GF-D8 (cell line): ENCODE measurements around the gene CCN5.
"Not testable (repeated sequence)": the region's sequence is repeated elsewhere in the genome, so short reads cannot be mapped to it uniquely, and the experiment has no call there.

Experiments
- DNase-seq: peaks from one replicate; lab custom pipeline; 2025; lab: John Stamatoyannopoulos, UW

Gene CCN5

GRCh38 chr20:44759595-44759994 is 44.4 kb downstream of the CCN5 start:
- no peak for DNase-seq

- no peak for DNase-seq
Measured at GRCh38 chr20:44761423-44761822, 46.3 kb downstream of the CCN5 start.

GRCh38 chr20:44762466-44763140 is 47.4 kb downstream of the CCN5 start:
- DNase-seq, result no peak

GRCh38 chr20:44763798-44764197 is 48.6 kb downstream of the CCN5 start:
- not testable (repeated sequence) for DNase-seq

- no peak for DNase-seq
Measured at GRCh38 chr20:44765091-44765490, 49.9 kb downstream of the CCN5 start.

GRCh38 chr20:44765701-44766347 is 50.7 kb downstream of the CCN5 start:
- no peak for DNase-seq

GRCh38 chr20:44768256-44768655 is 53.1 kb downstream of the CCN5 start:
- no peak for DNase-seq

- no peak for DNase-seq
Measured at GRCh38 chr20:44768854-44769480, 53.8 kb downstream of the CCN5 start.

- DNase-seq, result no peak
Measured at GRCh38 chr20:44769481-44769863, 54.3 kb downstream of the CCN5 start.

- no peak for DNase-seq
Measured at GRCh38 chr20:44770484-44771171, 55.5 kb downstream of the CCN5 start.

GRCh38 chr20:44771172-44771535 is 56.0 kb downstream of the CCN5 start:
- no peak for DNase-seq

- DNase-seq, result no peak
Measured at GRCh38 chr20:44772636-44773035, 57.5 kb downstream of the CCN5 start.

GRCh38 chr20:44773070-44773829 is 58.1 kb downstream of the CCN5 start:
- DNase-seq, result no peak

GRCh38 chr20:44776980-44777379 is 61.8 kb downstream of the CCN5 start:
- DNase-seq, result no peak
